ENCODE results near the gene VIL1. TPM values are rescaled to one million over a fixed set of nuclear protein-coding genes. Genes with fewer than 3 reads are reported as not detected.

The VIL1 gene
- total and polyA plus RNA-seq, 8 donors = 0.29 to 1.8 (median 1.2) TPM; not detected in 1

DNA sequence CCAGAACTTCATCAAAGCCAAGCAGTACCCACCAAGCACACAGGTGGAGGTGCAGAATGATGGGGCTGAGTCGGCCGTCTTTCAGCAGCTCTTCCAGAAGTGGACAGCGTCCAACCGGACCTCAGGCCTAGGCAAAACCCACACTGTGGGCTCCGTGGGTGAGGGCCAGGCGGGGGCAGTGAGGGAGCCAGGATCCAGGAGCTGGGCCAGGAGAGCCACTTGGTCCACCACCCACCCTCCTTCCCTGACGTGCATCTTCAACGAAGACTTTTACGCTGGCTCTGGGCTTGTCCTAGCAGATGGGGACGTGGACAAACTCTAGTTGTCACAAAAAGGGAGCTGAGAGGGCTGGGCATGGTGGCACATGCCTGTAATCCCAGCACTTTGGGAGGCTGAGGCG, 11.8 kb downstream of the VIL1 start:
- Histone ChIP-seq H3K4me3 (no peak overlapping the region), H3K4me1 (no peaks in the 10 kb centered on the region), H3K27ac (no peak overlapping the region), H3K36me3 (no peaks in the 10 kb centered on the region), H3K9me3 (no peaks in the 10 kb centered on the region), H3K27me3 (no peaks in the 10 kb centered on the region)
- DNase-seq (no peak), ATAC-seq (no peak)
- TF ChIP-seq CTCF (IDR thresholded peaks at IDR 0.05) = no peak
- intact Hi-C loops (cut with DNase I) = no loop called here

GRCh38 chr2:218431878-218432277, 13.0 kb downstream of the VIL1 start:
- H3K36me3 ChIP-seq = no peaks in the 10 kb centered on the region
- no peak overlapping the region for H3K4me3 ChIP-seq
- no peaks in the 10 kb centered on the region for H3K27me3 ChIP-seq
- no peak overlapping the region for H3K27ac ChIP-seq
- DNase-seq (no peak), ATAC-seq (no peak)
- intact Hi-C loops (cut with DNase I) = no loop called here
- H3K4me1 ChIP-seq = no peaks in the 10 kb centered on the region
- no peaks in the 10 kb centered on the region for H3K9me3 ChIP-seq
- TF ChIP-seq CTCF (IDR thresholded peaks at IDR 0.05) = no peak

- H3K27ac ChIP-seq = no peak overlapping the region
- H3K9me3 ChIP-seq = no peaks in the 10 kb centered on the region
- H3K36me3 ChIP-seq = no peaks in the 10 kb centered on the region
- no peaks in the 10 kb centered on the region for H3K27me3 ChIP-seq
- DNase-seq = no peak
- no peaks in the 10 kb centered on the region for H3K4me1 ChIP-seq
- no peak for TF ChIP-seq CTCF (IDR thresholded peaks at IDR 0.05)
- no peak overlapping the region for H3K4me3 ChIP-seq
- intact Hi-C loops (cut with DNase I) = no loop called here
- no peak for ATAC-seq
Observed at GRCh38 chr2:218432676-218433365, 13.9 kb downstream of the VIL1 start.

GRCh38 chr2:218434456-218434855, 15.5 kb downstream of the VIL1 start:
- Histone ChIP-seq H3K27ac (no peak overlapping the region), H3K36me3 (no peaks in the 10 kb centered on the region), H3K9me3 (no peaks in the 10 kb centered on the region), H3K27me3 (no peaks in the 10 kb centered on the region), H3K4me1 (peaks cover 0 to 7% of the 10 kb centered on the region in 2 donors), H3K4me3 (no peak overlapping the region)
- no peak for ATAC-seq
- intact Hi-C loops (cut with DNase I) = no loop called here
- no peak for TF ChIP-seq CTCF (IDR thresholded peaks at IDR 0.05)
- no peak for DNase-seq

GRCh38 chr2:218435003-218435982, 16.4 kb downstream of the VIL1 start:
- ATAC-seq (no peak), DNase-seq (no peak)
- Histone ChIP-seq H3K36me3 (no peaks in the 10 kb centered on the region), H3K27me3 (no peaks in the 10 kb centered on the region), H3K4me3 (no peak overlapping the region), H3K4me1 (peaks cover 0 to 7% of the 10 kb centered on the region in 2 donors), H3K9me3 (no peaks in the 10 kb centered on the region), H3K27ac (no peak overlapping the region)
- no peak for TF ChIP-seq CTCF (IDR thresholded peaks at IDR 0.05)
- intact Hi-C loops (cut with DNase I) = no loop called here
